ENCODE measurements around the gene WDR13.
"Not testable (repeated sequence)": the region's sequence is repeated elsewhere in the genome, so short reads cannot be mapped to it uniquely, and the experiment has no call there.

The WDR13 gene

GRCh38 chrX:48595929-48596328 lies 1.4 kb upstream of the WDR13 start:
- DNase-seq, result no peak

- no peak for DNase-seq
Observed at GRCh38 chrX:48598614-48599013, 1.3 kb downstream of the WDR13 start.

- no peak for DNase-seq
Observed at GRCh38 chrX:48599341-48599740, 2.0 kb downstream of the WDR13 start.

- no peak for DNase-seq
Observed at GRCh38 chrX:48600226-48600625, 2.9 kb downstream of the WDR13 start.

- DNase-seq, result no peak
Observed at GRCh38 chrX:48601741-48602394, 4.6 kb downstream of the WDR13 start.

GRCh38 chrX:48604701-48605100 lies 7.4 kb downstream of the WDR13 start:
- no peak for DNase-seq

- no peak for DNase-seq
Observed at GRCh38 chrX:48606091-48606490, 8.8 kb downstream of the WDR13 start.

GRCh38 chrX:48611703-48612102 lies 14.4 kb downstream of the WDR13 start:
- DNase-seq, result no peak

GRCh38 chrX:48613502-48614160 lies 16.3 kb downstream of the WDR13 start:
- no peak for DNase-seq

GRCh38 chrX:48616576-48616975 lies 19.3 kb downstream of the WDR13 start:
- no peak for DNase-seq

- DNase-seq, result no peak
Observed at GRCh38 chrX:48617542-48618340, 20.4 kb downstream of the WDR13 start.

- DNase-seq, result no peak
Observed at GRCh38 chrX:48626401-48627298, 29.4 kb downstream of the WDR13 start.

- peak; percentile 77 for DNase-seq
Observed at GRCh38 chrX:48631376-48632090, 34.2 kb downstream of the WDR13 start.

- DNase-seq, result no peak
Observed at GRCh38 chrX:48632207-48632606, 34.9 kb downstream of the WDR13 start.

GRCh38 chrX:48636301-48636700 lies 39.0 kb downstream of the WDR13 start:
- DNase-seq, result no peak

- DNase-seq, result no peak
Observed at GRCh38 chrX:48636776-48637175, 39.5 kb downstream of the WDR13 start.

- no peak for DNase-seq
Observed at GRCh38 chrX:48645669-48646068, 48.4 kb downstream of the WDR13 start.

GRCh38 chrX:48648336-48648751 lies 51.1 kb downstream of the WDR13 start:
- DNase-seq, result peak; percentile 70

- no peak for DNase-seq
Observed at GRCh38 chrX:48649102-48649501, 51.8 kb downstream of the WDR13 start.

- DNase-seq, result not testable (repeated sequence)
Observed at GRCh38 chrX:48652055-48652579, 54.8 kb downstream of the WDR13 start.

GRCh38 chrX:48654746-48655145 lies 57.5 kb downstream of the WDR13 start:
- not testable (repeated sequence) for DNase-seq

All from NCI-H2171 treated with DMSO at 0.1 percent for 48 hours (cell line).